GM18858 (cell line): ENCODE measurements around the gene SLC6A6.

Experiments used
- ATAC-seq: cut with Tn5 transposase; IDR thresholded peaks from one replicate; pipeline ENCODE4 v1.9.1; 2021; ENCODE audit not compliant: unreplicated experiment

Gene SLC6A6

GRCh38 chr3:14536055-14536815, 133.8 kb downstream of the SLC6A6 start:
- ATAC-seq, result no peak

- ATAC-seq, result no peak
These were observed 134.6 kb downstream of the SLC6A6 start for GRCh38 chr3:14536837-14537589.

- ATAC-seq, result no peak
These were observed 135.4 kb downstream of the SLC6A6 start for GRCh38 chr3:14537590-14538450.

GRCh38 chr3:14538451-14539088, 136.2 kb downstream of the SLC6A6 start:
- no peak for ATAC-seq
